T-helper 1 cell treated with Interleukin-12 subunit alpha and Interleukin-12 subunit beta and Interleukin-4 antibody, amounts not matched to agents 30 μg/mL and 1 μg/mL, for 36 hours (primary cell): ENCODE results near the gene ARID1A.
"Not testable (repeated sequence)": the region's sequence is repeated elsewhere in the genome, so short reads cannot be mapped to it uniquely, and the experiment has no call there.

Experiments used
- H3K27ac Mint-ChIP-seq: one replicate; pipeline ENCODE4 v1.8.0; 2021; ENCODE audit warnings: mild to moderate bottlenecking, mixed read lengths
- H3K27me3 Mint-ChIP-seq: one replicate; pipeline ENCODE4 v1.8.0; 2021; ENCODE audit warnings: low read depth, mixed read lengths
- H3K36me3 Mint-ChIP-seq: one replicate; pipeline ENCODE4 v1.8.0; 2021; ENCODE audit warnings: low read depth, mixed read lengths
- H3K4me1 Mint-ChIP-seq: one replicate; pipeline ENCODE4 v1.8.0; 2021; ENCODE audit warnings: low read depth, mixed read lengths
- H3K4me3 Mint-ChIP-seq: one replicate; pipeline ENCODE4 v1.8.0; 2021; ENCODE audit warnings: mild to moderate bottlenecking, moderate library complexity, mixed read lengths
- H3K9me3 Mint-ChIP-seq: one replicate; pipeline ENCODE4 v1.8.0; 2021; ENCODE audit warnings: mixed read lengths

Gene ARID1A

GRCh38 chr1:26705227-26705626, 9.4 kb downstream of the ARID1A start:
- Mint-ChIP-seq H3K36me3 (peaks cover 22% of the 10 kb centered on the region), H3K4me1 (peaks cover 26% of the 10 kb centered on the region)
- H3K27me3 Mint-ChIP-seq, H3K4me3 Mint-ChIP-seq, H3K9me3 Mint-ChIP-seq, H3K27ac Mint-ChIP-seq: not testable (repeated sequence)

- Mint-ChIP-seq H3K4me1 (peaks cover 31% of the 10 kb centered on the region), H3K36me3 (peaks cover 28% of the 10 kb centered on the region), H3K9me3 (no peaks in the 10 kb centered on the region), H3K27me3 (no peaks in the 10 kb centered on the region), H3K4me3 (peak overlapping the region; percentile 3), H3K27ac (peak overlapping the region; percentile 13)
These were observed 10.0 kb downstream of the ARID1A start for GRCh38 chr1:26705788-26706311.

GRCh38 chr1:26706315-26706714, 10.5 kb downstream of the ARID1A start:
- H3K36me3 Mint-ChIP-seq = peaks cover 28% of the 10 kb centered on the region
- H3K4me3 Mint-ChIP-seq = peak overlapping the region; percentile 3

GRCh38 chr1:26710811-26711210, 15.0 kb downstream of the ARID1A start:
- Mint-ChIP-seq H3K9me3 (no peaks in the 10 kb centered on the region), H3K4me1 (peaks cover 42% of the 10 kb centered on the region), H3K27me3 (no peaks in the 10 kb centered on the region), H3K4me3 (no peak overlapping the region), H3K27ac (no peak overlapping the region), H3K36me3 (peaks cover 25% of the 10 kb centered on the region)

More at GRCh38 chr1:26706315-26706714, 10.5 kb downstream of the ARID1A start:
- no peaks in the 10 kb centered on the region for H3K27me3 Mint-ChIP-seq
- H3K9me3 Mint-ChIP-seq = no peaks in the 10 kb centered on the region
- peak overlapping the region; percentile 18 for H3K27ac Mint-ChIP-seq
- H3K4me1 Mint-ChIP-seq = peaks cover 31% of the 10 kb centered on the region

GRCh38 chr1:26711777-26712176, 16.0 kb downstream of the ARID1A start:
- H3K9me3 Mint-ChIP-seq = no peaks in the 10 kb centered on the region
- H3K4me1 Mint-ChIP-seq = peaks cover 38% of the 10 kb centered on the region
- peaks cover 20% of the 10 kb centered on the region for H3K36me3 Mint-ChIP-seq
- no peak overlapping the region for H3K4me3 Mint-ChIP-seq
- no peaks in the 10 kb centered on the region for H3K27me3 Mint-ChIP-seq
- no peak overlapping the region for H3K27ac Mint-ChIP-seq

GRCh38 chr1:26717017-26717491, 21.2 kb downstream of the ARID1A start:
- Mint-ChIP-seq H3K27me3 (no peaks in the 10 kb centered on the region), H3K4me1 (peaks cover 59% of the 10 kb centered on the region), H3K27ac (no peak overlapping the region), H3K4me3 (no peak overlapping the region), H3K36me3 (peaks cover 22% of the 10 kb centered on the region), H3K9me3 (no peaks in the 10 kb centered on the region)

- Mint-ChIP-seq H3K4me1 (peaks cover 70% of the 10 kb centered on the region), H3K27me3 (no peaks in the 10 kb centered on the region), H3K36me3 (peaks cover 17% of the 10 kb centered on the region), H3K4me3 (no peak overlapping the region), H3K9me3 (no peaks in the 10 kb centered on the region), H3K27ac (peak overlapping the region; percentile 5)
These were observed 23.4 kb downstream of the ARID1A start for GRCh38 chr1:26719205-26719604.

- Mint-ChIP-seq H3K27ac (peak overlapping the region; percentile 57), H3K36me3 (peaks cover 19% of the 10 kb centered on the region), H3K4me1 (peaks cover 73% of the 10 kb centered on the region), H3K27me3 (no peaks in the 10 kb centered on the region), H3K9me3 (no peaks in the 10 kb centered on the region), H3K4me3 (peak overlapping the region; percentile 41)
These were observed 26.0 kb downstream of the ARID1A start for GRCh38 chr1:26721669-26722355.

- Mint-ChIP-seq H3K27me3 (no peaks in the 10 kb centered on the region), H3K27ac (peak overlapping the region; percentile 39), H3K9me3 (no peaks in the 10 kb centered on the region), H3K4me1 (peaks cover 75% of the 10 kb centered on the region), H3K36me3 (peaks cover 17% of the 10 kb centered on the region), H3K4me3 (peak overlapping the region; percentile 52)
These were observed 27.5 kb downstream of the ARID1A start for GRCh38 chr1:26723013-26723991.

GRCh38 chr1:26724118-26724517, 28.3 kb downstream of the ARID1A start:
- H3K36me3 Mint-ChIP-seq = peaks cover 15% of the 10 kb centered on the region
- no peak overlapping the region for H3K27ac Mint-ChIP-seq
- peaks cover 77% of the 10 kb centered on the region for H3K4me1 Mint-ChIP-seq
- H3K27me3 Mint-ChIP-seq = no peaks in the 10 kb centered on the region
- no peak overlapping the region for H3K4me3 Mint-ChIP-seq
- no peaks in the 10 kb centered on the region for H3K9me3 Mint-ChIP-seq

- H3K36me3 Mint-ChIP-seq = peaks cover 16% of the 10 kb centered on the region
- H3K4me3 Mint-ChIP-seq = no peak overlapping the region
- H3K27ac Mint-ChIP-seq = no peak overlapping the region
These were observed 29.1 kb downstream of the ARID1A start for GRCh38 chr1:26724926-26725325.

GRCh38 chr1:26725904-26726303, 30.1 kb downstream of the ARID1A start:
- peaks cover 77% of the 10 kb centered on the region for H3K4me1 Mint-ChIP-seq
- H3K36me3 Mint-ChIP-seq = peaks cover 17% of the 10 kb centered on the region
- H3K9me3 Mint-ChIP-seq, H3K27me3 Mint-ChIP-seq, H3K4me3 Mint-ChIP-seq, H3K27ac Mint-ChIP-seq: not testable (repeated sequence)

More at GRCh38 chr1:26724926-26725325, 29.1 kb downstream of the ARID1A start:
- H3K4me1 Mint-ChIP-seq = peaks cover 76% of the 10 kb centered on the region
- H3K9me3 Mint-ChIP-seq = no peaks in the 10 kb centered on the region
- no peaks in the 10 kb centered on the region for H3K27me3 Mint-ChIP-seq

GRCh38 chr1:26726784-26727183, 31.0 kb downstream of the ARID1A start:
- H3K27me3 Mint-ChIP-seq = no peaks in the 10 kb centered on the region
- no peak overlapping the region for H3K27ac Mint-ChIP-seq
- H3K4me1 Mint-ChIP-seq = peaks cover 77% of the 10 kb centered on the region
- H3K4me3 Mint-ChIP-seq = no peak overlapping the region
- peaks cover 23% of the 10 kb centered on the region for H3K36me3 Mint-ChIP-seq
- no peaks in the 10 kb centered on the region for H3K9me3 Mint-ChIP-seq

GRCh38 chr1:26727476-26727875, 31.7 kb downstream of the ARID1A start:
- H3K4me1 Mint-ChIP-seq = peaks cover 70% of the 10 kb centered on the region
- no peaks in the 10 kb centered on the region for H3K9me3 Mint-ChIP-seq
- H3K4me3 Mint-ChIP-seq = no peak overlapping the region
- H3K36me3 Mint-ChIP-seq = peaks cover 21% of the 10 kb centered on the region
- peak overlapping the region; percentile 5 for H3K27ac Mint-ChIP-seq
- no peaks in the 10 kb centered on the region for H3K27me3 Mint-ChIP-seq
